HG02852 (cell line): ENCODE measurements around the gene NEUROG2.
A peak's percentile ranks its signal among the peaks of the same experiment; 100 is the strongest.

Experiments
- ATAC-seq: cut with Tn5 transposase; IDR thresholded peaks from one replicate; pipeline ENCODE4 v1.9.1; 2021; ENCODE audit warnings: mild to moderate bottlenecking, moderate library complexity; ENCODE audit not compliant: unreplicated experiment

The NEUROG2 gene

GRCh38 chr4:112521123-112522023 lies 5.4 kb upstream of the NEUROG2 start:
- ATAC-seq: peak; percentile 20

GRCh38 chr4:112520598-112521122 lies 4.7 kb upstream of the NEUROG2 start:
- no peak for ATAC-seq

GRCh38 chr4:112519689-112520597 lies 4.0 kb upstream of the NEUROG2 start:
- no peak for ATAC-seq

GRCh38 chr4:112518675-112519074 lies 2.7 kb upstream of the NEUROG2 start:
- no peak for ATAC-seq

GRCh38 chr4:112517911-112518310 lies 1.9 kb upstream of the NEUROG2 start:
- ATAC-seq: no peak

- peak; percentile 14 for ATAC-seq
These were observed 1.2 kb upstream of the NEUROG2 start for GRCh38 chr4:112517067-112517634.

GRCh38 chr4:112516471-112517066 lies 589 bp upstream of the NEUROG2 start:
- no peak for ATAC-seq

GRCh38 chr4:112515198-112516065 lies 548 bp downstream of the NEUROG2 start:
- peak; percentile 34 for ATAC-seq

GRCh38 chr4:112514647-112515197 lies 1.3 kb downstream of the NEUROG2 start:
- ATAC-seq: peak; percentile 11

GRCh38 chr4:112513971-112514646 lies 1.9 kb downstream of the NEUROG2 start:
- ATAC-seq: peak; percentile 14

- no peak for ATAC-seq
These were observed 4.2 kb downstream of the NEUROG2 start for GRCh38 chr4:112511803-112512118.

- no peak for ATAC-seq
These were observed 4.7 kb downstream of the NEUROG2 start for GRCh38 chr4:112511093-112511802.

- no peak for ATAC-seq
These were observed 5.5 kb downstream of the NEUROG2 start for GRCh38 chr4:112510291-112511092.

- no peak for ATAC-seq
These were observed 6.5 kb downstream of the NEUROG2 start for GRCh38 chr4:112509243-112510141.

- no peak for ATAC-seq
These were observed 7.6 kb downstream of the NEUROG2 start for GRCh38 chr4:112508356-112508755.

GRCh38 chr4:112504807-112505206 lies 11.2 kb downstream of the NEUROG2 start:
- no peak for ATAC-seq

- ATAC-seq: no peak
These were observed 13.1 kb downstream of the NEUROG2 start for GRCh38 chr4:112502871-112503270.
